Panc1 (cell line): Measurements from ENCODE around the gene ZNF736.

Experiments
- POLR2AphosphoS5 ChIP-seq: IDR thresholded peaks from 2 replicates; pipeline ENCODE4 v1.6.1; 2012; ENCODE audit warnings: mild to moderate bottlenecking, low read depth, low read length, moderate library complexity
- SIN3A ChIP-seq: IDR thresholded peaks from 2 replicates; pipeline ENCODE4 v1.6.1; 2012; ENCODE audit warnings: low read depth, mild to moderate bottlenecking, low read length, moderate library complexity, borderline replicate concordance; ENCODE audit not compliant: insufficient read depth
- TF ChIP-seq, protein P1 (sequence below), 2 experiments: IDR thresholded peaks; 2 replicates each; pipeline ENCODE4 v1.6.1; 2011 to 2012; ENCODE audit warnings: low read depth in 2 of 2, control low read depth in 1 of 2, low read length in 1 of 2, mild to moderate bottlenecking in 1 of 2, moderate library complexity in 1 of 2; ENCODE audit not compliant: insufficient read depth in 1 of 2
- TF ChIP-seq, protein P2 (sequence below): fragments of 450-650 bp; IDR thresholded peaks from 2 replicates; pipeline ENCODE4 v1.5.1; 2017; ENCODE audit warnings: mild to moderate bottlenecking

DNA sequence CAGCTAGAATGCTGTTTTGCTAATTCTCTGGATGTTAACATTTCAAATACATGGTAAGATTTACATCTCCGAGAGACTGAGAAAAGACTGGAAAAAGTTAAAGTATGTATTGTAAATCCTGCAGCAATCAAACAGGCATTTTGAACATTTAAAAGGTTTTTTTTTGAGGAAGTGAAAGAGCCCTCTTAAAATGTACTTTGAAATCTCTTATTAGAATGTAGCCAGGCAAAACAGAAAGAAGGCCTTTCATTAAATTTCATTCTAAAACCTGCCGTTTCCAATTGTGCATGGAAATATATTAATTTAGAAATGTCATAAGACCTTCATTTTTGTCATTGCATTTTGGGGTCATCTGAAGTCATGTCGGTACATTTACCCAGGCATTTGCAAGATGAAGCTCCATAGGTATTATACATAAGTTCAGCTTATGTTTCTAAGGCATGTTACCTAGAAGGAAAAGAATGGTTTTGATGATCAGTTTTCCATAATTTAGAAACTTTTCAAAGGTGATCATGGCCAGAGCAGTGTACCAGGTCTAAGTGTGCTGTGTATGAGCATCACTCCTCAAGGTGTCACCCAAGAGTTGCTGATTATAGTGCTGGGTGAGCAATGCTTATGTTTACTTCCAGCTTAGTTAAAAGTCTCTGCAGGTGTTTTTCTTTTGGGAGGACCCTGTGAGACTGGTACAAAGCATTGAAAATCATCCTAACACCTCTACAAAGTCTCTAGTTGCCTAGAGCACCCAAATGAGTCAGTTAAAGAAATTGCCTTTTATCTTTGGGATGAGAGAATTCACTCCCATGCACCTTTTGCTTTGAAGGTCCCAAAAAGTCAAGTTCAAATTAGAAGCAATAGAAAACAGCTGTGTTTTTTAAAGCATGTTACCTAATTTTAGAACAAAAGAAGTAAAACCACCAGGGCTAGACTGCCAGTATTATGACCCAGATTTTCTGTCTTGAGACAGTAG is 7.1 kb downstream of the ZNF736 start:
- TF ChIP-seq, protein P1, sequence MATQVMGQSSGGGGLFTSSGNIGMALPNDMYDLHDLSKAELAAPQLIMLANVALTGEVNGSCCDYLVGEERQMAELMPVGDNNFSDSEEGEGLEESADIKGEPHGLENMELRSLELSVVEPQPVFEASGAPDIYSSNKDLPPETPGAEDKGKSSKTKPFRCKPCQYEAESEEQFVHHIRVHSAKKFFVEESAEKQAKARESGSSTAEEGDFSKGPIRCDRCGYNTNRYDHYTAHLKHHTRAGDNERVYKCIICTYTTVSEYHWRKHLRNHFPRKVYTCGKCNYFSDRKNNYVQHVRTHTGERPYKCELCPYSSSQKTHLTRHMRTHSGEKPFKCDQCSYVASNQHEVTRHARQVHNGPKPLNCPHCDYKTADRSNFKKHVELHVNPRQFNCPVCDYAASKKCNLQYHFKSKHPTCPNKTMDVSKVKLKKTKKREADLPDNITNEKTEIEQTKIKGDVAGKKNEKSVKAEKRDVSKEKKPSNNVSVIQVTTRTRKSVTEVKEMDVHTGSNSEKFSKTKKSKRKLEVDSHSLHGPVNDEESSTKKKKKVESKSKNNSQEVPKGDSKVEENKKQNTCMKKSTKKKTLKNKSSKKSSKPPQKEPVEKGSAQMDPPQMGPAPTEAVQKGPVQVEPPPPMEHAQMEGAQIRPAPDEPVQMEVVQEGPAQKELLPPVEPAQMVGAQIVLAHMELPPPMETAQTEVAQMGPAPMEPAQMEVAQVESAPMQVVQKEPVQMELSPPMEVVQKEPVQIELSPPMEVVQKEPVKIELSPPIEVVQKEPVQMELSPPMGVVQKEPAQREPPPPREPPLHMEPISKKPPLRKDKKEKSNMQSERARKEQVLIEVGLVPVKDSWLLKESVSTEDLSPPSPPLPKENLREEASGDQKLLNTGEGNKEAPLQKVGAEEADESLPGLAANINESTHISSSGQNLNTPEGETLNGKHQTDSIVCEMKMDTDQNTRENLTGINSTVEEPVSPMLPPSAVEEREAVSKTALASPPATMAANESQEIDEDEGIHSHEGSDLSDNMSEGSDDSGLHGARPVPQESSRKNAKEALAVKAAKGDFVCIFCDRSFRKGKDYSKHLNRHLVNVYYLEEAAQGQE (IDR thresholded peaks at IDR 0.05; ENCODE audit: insufficient read depth in 1 of 2, low read depth in 2 of 2, low read length in 1 of 2) = no peak
- TF ChIP-seq, protein P2, sequence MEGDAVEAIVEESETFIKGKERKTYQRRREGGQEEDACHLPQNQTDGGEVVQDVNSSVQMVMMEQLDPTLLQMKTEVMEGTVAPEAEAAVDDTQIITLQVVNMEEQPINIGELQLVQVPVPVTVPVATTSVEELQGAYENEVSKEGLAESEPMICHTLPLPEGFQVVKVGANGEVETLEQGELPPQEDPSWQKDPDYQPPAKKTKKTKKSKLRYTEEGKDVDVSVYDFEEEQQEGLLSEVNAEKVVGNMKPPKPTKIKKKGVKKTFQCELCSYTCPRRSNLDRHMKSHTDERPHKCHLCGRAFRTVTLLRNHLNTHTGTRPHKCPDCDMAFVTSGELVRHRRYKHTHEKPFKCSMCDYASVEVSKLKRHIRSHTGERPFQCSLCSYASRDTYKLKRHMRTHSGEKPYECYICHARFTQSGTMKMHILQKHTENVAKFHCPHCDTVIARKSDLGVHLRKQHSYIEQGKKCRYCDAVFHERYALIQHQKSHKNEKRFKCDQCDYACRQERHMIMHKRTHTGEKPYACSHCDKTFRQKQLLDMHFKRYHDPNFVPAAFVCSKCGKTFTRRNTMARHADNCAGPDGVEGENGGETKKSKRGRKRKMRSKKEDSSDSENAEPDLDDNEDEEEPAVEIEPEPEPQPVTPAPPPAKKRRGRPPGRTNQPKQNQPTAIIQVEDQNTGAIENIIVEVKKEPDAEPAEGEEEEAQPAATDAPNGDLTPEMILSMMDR = no peak; the same call in 1 of the 2 replicates
- TF ChIP-seq POLR2AphosphoS5 = no peak
- TF ChIP-seq SIN3A = no peak
